ENCODE measurements around the gene TIGD1. TPM values are rescaled to one million over a fixed set of nuclear protein-coding genes. Genes with fewer than 3 reads are reported as not detected.

Gene TIGD1
- total RNA-seq, 2 experiments from 2014 or later, result 18.5 to 27.8 TPM

DNA sequence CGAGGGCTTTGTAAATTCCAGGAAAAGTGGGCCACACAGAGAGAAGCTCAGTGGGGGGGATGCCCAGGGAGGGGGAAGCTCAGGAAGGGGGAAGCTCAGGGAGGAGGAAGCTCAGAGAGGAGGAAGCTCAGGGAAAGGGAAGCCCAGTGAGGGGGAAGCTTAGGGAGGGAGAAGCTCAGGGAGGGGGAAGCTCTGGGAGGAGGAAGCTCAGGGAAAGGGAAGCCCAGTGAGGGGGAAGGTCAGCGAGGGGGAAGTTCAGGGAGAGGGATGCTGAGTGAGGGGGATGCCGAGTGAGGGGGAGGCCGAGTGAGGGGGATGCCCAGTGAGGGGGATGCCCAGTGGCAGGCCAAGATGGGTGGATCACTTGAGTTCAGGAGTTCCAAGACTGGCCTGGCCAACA is 11.7 kb downstream of the TIGD1 start:
- no peak overlapping the region for H3K4me2 ChIP-seq (ENCODE audit: low read length)
- peaks cover 3% of the 10 kb centered on the region for H3K36me3 ChIP-seq (ENCODE audit: insufficient read depth, low read length)
- intact Hi-C loops (cut with micrococcal nuclease; ENCODE audit: unreplicated experiment), result no loop called here
- TF ChIP-seq EZH2phosphoT487 (IDR thresholded peaks at IDR 0.05; ENCODE audit: borderline replicate concordance, low read depth, low read length), result no peak
- TF ChIP-seq, protein P1, sequence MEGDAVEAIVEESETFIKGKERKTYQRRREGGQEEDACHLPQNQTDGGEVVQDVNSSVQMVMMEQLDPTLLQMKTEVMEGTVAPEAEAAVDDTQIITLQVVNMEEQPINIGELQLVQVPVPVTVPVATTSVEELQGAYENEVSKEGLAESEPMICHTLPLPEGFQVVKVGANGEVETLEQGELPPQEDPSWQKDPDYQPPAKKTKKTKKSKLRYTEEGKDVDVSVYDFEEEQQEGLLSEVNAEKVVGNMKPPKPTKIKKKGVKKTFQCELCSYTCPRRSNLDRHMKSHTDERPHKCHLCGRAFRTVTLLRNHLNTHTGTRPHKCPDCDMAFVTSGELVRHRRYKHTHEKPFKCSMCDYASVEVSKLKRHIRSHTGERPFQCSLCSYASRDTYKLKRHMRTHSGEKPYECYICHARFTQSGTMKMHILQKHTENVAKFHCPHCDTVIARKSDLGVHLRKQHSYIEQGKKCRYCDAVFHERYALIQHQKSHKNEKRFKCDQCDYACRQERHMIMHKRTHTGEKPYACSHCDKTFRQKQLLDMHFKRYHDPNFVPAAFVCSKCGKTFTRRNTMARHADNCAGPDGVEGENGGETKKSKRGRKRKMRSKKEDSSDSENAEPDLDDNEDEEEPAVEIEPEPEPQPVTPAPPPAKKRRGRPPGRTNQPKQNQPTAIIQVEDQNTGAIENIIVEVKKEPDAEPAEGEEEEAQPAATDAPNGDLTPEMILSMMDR (conservative IDR thresholded peaks at IDR 0.05; ENCODE audit: low read length), result no peak
- no peak overlapping the region for H3K27ac ChIP-seq (ENCODE audit: low read depth, low read length, poor library complexity, severe bottlenecking)
- no peaks in the 10 kb centered on the region for H4K20me1 ChIP-seq (ENCODE audit: insufficient read depth, low read length)
- CTCF ChIA-PET (ENCODE audit: unreplicated experiment), result no interaction called here
- no peaks in the 10 kb centered on the region for H3K9me2 ChIP-seq (ENCODE audit: insufficient read depth, low read length)
- no TSS peak for BruUV-seq (replicated peaks)
- peaks cover 7% of the 10 kb centered on the region for H3K4me1 ChIP-seq (ENCODE audit: insufficient read depth, low read length, poor library complexity, severe bottlenecking)
- POLR2A ChIA-PET, result interaction anchor here (0.6 kb wide), 2 partner anchors 255 to 777 kb away, joined by 4 to 6 read pairs; no protein-coding TSS in a partner anchor
- no peak overlapping the region for H2AFZ ChIP-seq (ENCODE audit: low read length)
- H3K9me3 ChIP-seq (ENCODE audit: low read length), result 0 out of 2 replicates have a peak, but pooled peaks cover 6% of the 10 kb centered on the region
- H3K79me2 ChIP-seq (ENCODE audit: insufficient read depth, low read depth, low read length), result no peaks in the 10 kb centered on the region
- no peak overlapping the region for H3K4me3 ChIP-seq (ENCODE audit: low read depth, low read length, poor library complexity, severe bottlenecking)
- no peak for DNase-seq (ENCODE audit: low spot score)

DNA sequence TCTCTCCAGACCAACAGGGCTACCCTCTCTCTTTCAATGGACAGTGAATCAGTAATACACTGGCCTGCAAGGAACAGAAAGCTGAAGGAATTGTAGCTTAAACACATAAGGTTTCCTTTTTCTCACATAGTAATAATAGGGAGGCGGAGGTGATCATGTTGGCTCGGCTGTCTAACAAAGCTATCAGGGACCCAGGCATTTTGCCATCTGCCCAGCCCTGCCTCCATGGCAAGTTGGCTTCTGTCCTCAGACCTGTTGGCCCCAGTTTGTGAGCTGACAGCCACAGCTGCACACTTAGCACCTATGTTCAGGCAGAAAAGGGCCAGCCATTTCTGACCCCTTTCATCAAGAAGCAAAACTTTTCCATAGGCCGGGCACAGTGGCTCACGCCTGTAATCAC is 12.9 kb downstream of the TIGD1 start:
- no peak overlapping the region for H3K27ac ChIP-seq (ENCODE audit: low read depth, low read length, poor library complexity, severe bottlenecking)
- DNase-seq (ENCODE audit: low spot score), result no peak
- H3K4me3 ChIP-seq (ENCODE audit: low read depth, low read length, poor library complexity, severe bottlenecking), result no peak overlapping the region
- H3K9me2 ChIP-seq (ENCODE audit: insufficient read depth, low read length), result no peaks in the 10 kb centered on the region
- ChIA-PET CTCF (ENCODE audit: unreplicated experiment) (no interaction called here), POLR2A (interaction anchor here (0.5 to 0.7 kb wide), 3 partner anchors 22 to 210 kb away, joined by 3 to 6 read pairs (median 6); no protein-coding TSS in a partner anchor)
- H2AFZ ChIP-seq (ENCODE audit: low read length), result no peak overlapping the region
- peaks cover 14% of the 10 kb centered on the region for H3K4me1 ChIP-seq (ENCODE audit: insufficient read depth, low read length, poor library complexity, severe bottlenecking)
- no peaks in the 10 kb centered on the region for H4K20me1 ChIP-seq (ENCODE audit: insufficient read depth, low read length)
- H3K4me2 ChIP-seq (ENCODE audit: low read length), result no peak overlapping the region
- 0 out of 2 replicates have a peak, but pooled peaks cover 6% of the 10 kb centered on the region for H3K9me3 ChIP-seq (ENCODE audit: low read length)
- H3K36me3 ChIP-seq (ENCODE audit: insufficient read depth, low read length), result no peaks in the 10 kb centered on the region; the same call in 1 of the 2 replicates
- intact Hi-C loops (cut with micrococcal nuclease; ENCODE audit: unreplicated experiment), result no loop called here
- TF ChIP-seq, protein P1 (conservative IDR thresholded peaks at IDR 0.05; ENCODE audit: low read length), result no peak
- TF ChIP-seq EZH2phosphoT487 (IDR thresholded peaks at IDR 0.05; ENCODE audit: borderline replicate concordance, low read depth, low read length), result no peak
- no peaks in the 10 kb centered on the region for H3K79me2 ChIP-seq (ENCODE audit: insufficient read depth, low read depth, low read length)
- BruUV-seq (replicated peaks), result no TSS peak

DNA sequence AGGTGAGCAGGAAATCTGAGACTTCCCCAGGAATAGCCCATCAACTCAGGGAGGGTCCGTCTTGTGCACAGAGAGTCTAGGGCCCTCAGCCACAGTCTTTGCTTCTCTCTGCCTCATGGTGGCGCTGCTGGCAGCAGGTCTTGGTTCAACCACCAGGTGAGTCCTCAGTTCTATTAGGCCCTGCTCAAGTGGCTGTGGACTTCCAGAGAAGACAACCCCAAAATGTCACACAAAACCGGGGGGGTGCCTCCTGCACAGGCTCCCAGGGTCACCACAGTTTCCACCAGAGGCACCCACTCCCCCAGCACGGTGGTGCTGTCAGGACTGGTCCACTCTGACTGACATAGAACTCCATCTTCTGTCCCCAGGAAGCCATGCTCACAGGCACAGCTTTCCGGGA is 13.3 kb downstream of the TIGD1 start:
- 0 out of 2 replicates have a peak, but pooled peaks cover 6% of the 10 kb centered on the region for H3K9me3 ChIP-seq (ENCODE audit: low read length)
- H3K27ac ChIP-seq (ENCODE audit: low read depth, low read length, poor library complexity, severe bottlenecking), result no peak overlapping the region
- no peak overlapping the region for H3K4me2 ChIP-seq (ENCODE audit: low read length)
- intact Hi-C loops (cut with micrococcal nuclease; ENCODE audit: unreplicated experiment), result no loop called here
- CTCF ChIA-PET (ENCODE audit: unreplicated experiment), result no interaction called here
- no peaks in the 10 kb centered on the region; the same call in 1 of the 2 replicates for H3K36me3 ChIP-seq (ENCODE audit: insufficient read depth, low read length)
- H3K9me2 ChIP-seq (ENCODE audit: insufficient read depth, low read length), result no peaks in the 10 kb centered on the region
- no peak for TF ChIP-seq EZH2phosphoT487 (IDR thresholded peaks at IDR 0.05; ENCODE audit: borderline replicate concordance, low read depth, low read length)
- TF ChIP-seq, protein P1 (conservative IDR thresholded peaks at IDR 0.05; ENCODE audit: low read length), result peak; percentile 78
- peak; percentile 44 for DNase-seq (ENCODE audit: low spot score)
- BruUV-seq (replicated peaks), result no TSS peak
- no peaks in the 10 kb centered on the region for H4K20me1 ChIP-seq (ENCODE audit: insufficient read depth, low read length)
- H3K79me2 ChIP-seq (ENCODE audit: insufficient read depth, low read depth, low read length), result no peaks in the 10 kb centered on the region
- peaks cover 19% of the 10 kb centered on the region for H3K4me1 ChIP-seq (ENCODE audit: insufficient read depth, low read length, poor library complexity, severe bottlenecking)
- no peak overlapping the region for H3K4me3 ChIP-seq (ENCODE audit: low read depth, low read length, poor library complexity, severe bottlenecking)
- POLR2A ChIA-PET, result interaction anchor here (0.5 kb wide), 1 partner anchor 22 kb away, joined by 6 read pairs; no protein-coding TSS in a partner anchor
- no peak overlapping the region for H2AFZ ChIP-seq (ENCODE audit: low read length)
